Endodermal cell (in vitro differentiated cells): ENCODE data around the gene TRIM44. TPM values are rescaled to one million over a fixed set of nuclear protein-coding genes. Genes with fewer than 3 reads are reported as not detected.
"Not testable (repeated sequence)": the region's sequence is repeated elsewhere in the genome, so short reads cannot be mapped to it uniquely, and the experiment has no call there.

ENCODE experiments used
- DNase-seq: peaks from one replicate; pipeline ENCODE4 v3.0.0-alpha.2; 2017
- H3K27ac ChIP-seq: 2 replicates; pipeline ENCODE4 v1.5.1; 2013; ENCODE audit warnings: mild to moderate bottlenecking, low read depth, low read length, moderate library complexity
- H3K27me3 ChIP-seq: 2 replicates; pipeline ENCODE4 v1.6.1; 2013; ENCODE audit warnings: mild to moderate bottlenecking, low read length, moderate library complexity; ENCODE audit not compliant: insufficient read depth, control insufficient read depth, poor library complexity, severe bottlenecking
- H3K36me3 ChIP-seq: 2 replicates; pipeline ENCODE4 v1.7.0; 2013; ENCODE audit warnings: mild to moderate bottlenecking, low read length, moderate library complexity; ENCODE audit not compliant: control insufficient read depth, insufficient read depth
- H3K4me1 ChIP-seq: one replicate; pipeline ENCODE4 v1.7.0; 2013; ENCODE audit warnings: low read length; ENCODE audit not compliant: control insufficient read depth, insufficient read depth
- H3K4me3 ChIP-seq: 2 replicates; pipeline ENCODE4 v1.5.1; 2013; ENCODE audit warnings: mild to moderate bottlenecking, low read length, moderate library complexity
- H3K9ac ChIP-seq: 2 replicates; pipeline ENCODE4 v1.6.1; 2013; ENCODE audit warnings: mild to moderate bottlenecking, low read length, moderate library complexity; ENCODE audit not compliant: poor library complexity, severe bottlenecking; ENCODE audit errors: extremely low read depth
- H3K9me3 ChIP-seq: 2 replicates; pipeline ENCODE4 v1.6.1; 2013; ENCODE audit warnings: mild to moderate bottlenecking, low read length, moderate library complexity; ENCODE audit not compliant: control insufficient read depth
- H3K27ac Mint-ChIP-seq: 2 replicates; pipeline ENCODE4 v1.8.0; 2020; ENCODE audit warnings: mixed read lengths
- H3K27me3 Mint-ChIP-seq: 2 replicates; pipeline ENCODE4 v1.8.0; 2021; ENCODE audit warnings: mild to moderate bottlenecking, mixed read lengths; ENCODE audit not compliant: insufficient read depth
- H3K36me3 Mint-ChIP-seq: 2 replicates; pipeline ENCODE4 v1.8.0; 2020; ENCODE audit warnings: low read depth, mixed read lengths
- H3K4me1 Mint-ChIP-seq: 2 replicates; pipeline ENCODE4 v1.8.0; 2020; ENCODE audit warnings: mixed read lengths
- H3K4me3 Mint-ChIP-seq: 2 replicates; pipeline ENCODE4 v1.8.0; 2020; ENCODE audit warnings: mild to moderate bottlenecking, moderate library complexity, mixed read lengths
- H3K9me3 Mint-ChIP-seq: 2 replicates; pipeline ENCODE4 v1.8.0; 2020; ENCODE audit warnings: mild to moderate bottlenecking, mixed read lengths
- CTCF ChIP-seq: fragments of 200-600 bp; sonication (generic); conservative IDR thresholded peaks from 2 replicates; pipeline ENCODE4 v1.5.0; 2021; ENCODE audit warnings: antibody characterized with exemption, mild to moderate bottlenecking
- WGBS, 2 experiments: methylation state at CpG; one replicate each; pipeline versions ENCODE4 v1.1.5 to v1.1.7; 2013; ENCODE audit warnings: missing lambda C conversion rate in 2 of 2, mixed read lengths in 1 of 2; ENCODE audit not compliant: insufficient coverage in 1 of 2, insufficient read length in 1 of 2; 5-methylcytosine and 5-hydroxymethylcytosine counted together
- total RNA-seq, 2 donors: library from RNA; stranded (reverse); fragmentation: NEBNext Ultra II Directional in 1 of 2; extraction: Animal tissue kit (Norgen Biotek cat#: 25700) in 1 of 2; gene quantifications; 2 replicates in 1 of 2; 3 replicates in 1 of 2; pipeline ENCODE4 v1.2.1, GENCODE V29; 2021

The TRIM44 gene
- total RNA-seq, 2 donors from 2014 or later: 48.5 to 63.8 TPM

GRCh38 chr11:35859301-35859700 is 196.7 kb downstream of the TRIM44 start:
- no peaks in the 10 kb centered on the region for H3K27me3 ChIP-seq
- no peaks in the 10 kb centered on the region for H3K4me1 Mint-ChIP-seq
- no peaks in the 10 kb centered on the region for H3K4me1 ChIP-seq

GRCh38 chr11:35860194-35860593 is 197.6 kb downstream of the TRIM44 start:
- not testable (repeated sequence) for H3K27ac ChIP-seq, H3K27me3 ChIP-seq, H3K4me3 Mint-ChIP-seq, H3K9ac ChIP-seq, H3K4me1 ChIP-seq, H3K27me3 Mint-ChIP-seq, H3K4me3 ChIP-seq, H3K27ac Mint-ChIP-seq, H3K9me3 Mint-ChIP-seq, H3K36me3 ChIP-seq, H3K9me3 ChIP-seq, H3K36me3 Mint-ChIP-seq, H3K4me1 Mint-ChIP-seq
- peak; percentile 57 for TF ChIP-seq CTCF
- DNase-seq: peak; percentile 54
- WGBS, 2 experiments: 95% methylated on average over 3 of the region's 3 CpGs

More at GRCh38 chr11:35859301-35859700, 196.7 kb downstream of the TRIM44 start:
- H3K9ac ChIP-seq: no peak overlapping the region
- H3K36me3 Mint-ChIP-seq: no peaks in the 10 kb centered on the region
- no peak for TF ChIP-seq CTCF
- no peak overlapping the region for H3K4me3 ChIP-seq
- no peaks in the 10 kb centered on the region for H3K36me3 ChIP-seq
- no peaks in the 10 kb centered on the region for H3K27me3 Mint-ChIP-seq
- WGBS, 2 experiments: 92 to 100% methylated on average over 1 to 2 of the region's 2 CpGs
- H3K9me3 ChIP-seq: no peaks in the 10 kb centered on the region
- peaks cover 3% of the 10 kb centered on the region for H3K9me3 Mint-ChIP-seq
- H3K4me3 Mint-ChIP-seq: no peak overlapping the region
- no peak for DNase-seq
- H3K27ac ChIP-seq: no peak overlapping the region
- H3K27ac Mint-ChIP-seq: no peak overlapping the region

GRCh38 chr11:35861191-35861590 is 198.6 kb downstream of the TRIM44 start:
- Histone ChIP-seq H3K9me3 (no peaks in the 10 kb centered on the region), H3K9ac (no peak overlapping the region), H3K27ac (no peak overlapping the region), H3K4me1 (no peaks in the 10 kb centered on the region), H3K4me3 (no peak overlapping the region), H3K36me3 (no peaks in the 10 kb centered on the region), H3K27me3 (no peaks in the 10 kb centered on the region)
- Mint-ChIP-seq H3K36me3 (no peaks in the 10 kb centered on the region), H3K27me3 (no peaks in the 10 kb centered on the region), H3K27ac (no peak overlapping the region), H3K9me3 (peaks cover 4% of the 10 kb centered on the region), H3K4me1 (no peaks in the 10 kb centered on the region), H3K4me3 (no peak overlapping the region)
- WGBS, 2 experiments: 92% methylated on average over 8 to 15 of the region's 15 CpGs
- TF ChIP-seq CTCF: no peak
- no peak for DNase-seq
